ENCODE results near the gene SLC6A1. TPM values are rescaled to one million over a fixed set of nuclear protein-coding genes. Genes with fewer than 3 reads are reported as not detected.

Gene SLC6A1
- total RNA-seq, 1 experiment from 2014 or later, result not detected

- BruUV-seq (replicated peaks), result no TSS peak
- H3K9ac ChIP-seq (ENCODE audit: low read length), result no peak overlapping the region
- no peak for TF ChIP-seq ZFX (IDR thresholded peaks at IDR 0.05)
- TF ChIP-seq REST (IDR thresholded peaks at IDR 0.05; ENCODE audit: low read depth), result no peak
- TF ChIP-seq TCF7L2 (IDR thresholded peaks at IDR 0.05; ENCODE audit: borderline replicate concordance, extremely low read depth, insufficient read depth, insufficient read length), result no peak
- TF ChIP-seq FOSL1 (IDR thresholded peaks at IDR 0.05; ENCODE audit: low read depth), result no peak
- TF ChIP-seq CTCF (IDR thresholded peaks at IDR 0.05 in 2 of 3, conservative IDR thresholded peaks at IDR 0.05 in 1 of 3; ENCODE audit: borderline replicate concordance in 1 of 3, insufficient read depth in 1 of 3, low read depth in 2 of 3, low read length in 2 of 3), result no peak
- TF ChIP-seq YY1 (IDR thresholded peaks at IDR 0.05; ENCODE audit: extremely low read depth, insufficient replicate concordance, low read depth, low read length), result no peak
- TF ChIP-seq POLR2AphosphoS5 (IDR thresholded peaks at IDR 0.05; ENCODE audit: low read depth, low read length), result no peak
- no peak for TF ChIP-seq SIN3A (IDR thresholded peaks at IDR 0.05; ENCODE audit: low read depth)
- no peak for TF ChIP-seq JUND (IDR thresholded peaks at IDR 0.05)
- no peak for TF ChIP-seq SP1 (IDR thresholded peaks at IDR 0.05; ENCODE audit: low read depth)
- no peak for TF ChIP-seq ATF3 (IDR thresholded peaks at IDR 0.05)
- no peak for TF ChIP-seq EGR1 (IDR thresholded peaks at IDR 0.05; ENCODE audit: low read depth)
- TF ChIP-seq ZNF274 (IDR thresholded peaks at IDR 0.05; ENCODE audit: low read depth, low read length), result no peak
- TF ChIP-seq RAD21 (IDR thresholded peaks at IDR 0.05; ENCODE audit: low read depth), result no peak
- no peak for TF ChIP-seq ELF1 (IDR thresholded peaks at IDR 0.05; ENCODE audit: borderline replicate concordance, low read depth)
- no peak for TF ChIP-seq SRF (IDR thresholded peaks at IDR 0.05; ENCODE audit: low read depth)
- ChIA-PET RAD21 (ENCODE audit: low non-redundant PET in 1 of 2, low total read pairs in 2 of 2, uncharacterized antibody in 2 of 2, unreplicated experiment in 2 of 2) (no interaction called here), CTCF (no interaction called here), POLR2A (no interaction called here)
- no peak overlapping the region for H3K4me3 ChIP-seq (replicated peaks in 1 of 2; ENCODE audit: low read depth in 1 of 2, low read length in 2 of 2)
- intact Hi-C loops (cut with micrococcal nuclease), result no loop called here
- no peaks in the 10 kb centered on the region for H3K4me1 ChIP-seq (ENCODE audit: control insufficient read depth in 1 of 2, insufficient read depth in 2 of 2, low read length in 2 of 2)
- H3K27ac ChIP-seq (ENCODE audit: low read depth, low read length), result no peak overlapping the region
- no peak for ATAC-seq
- H4K20me1 ChIP-seq (ENCODE audit: insufficient read depth), result no peaks in the 10 kb centered on the region
- H3K36me3 ChIP-seq (ENCODE audit: control insufficient read depth in 1 of 2, insufficient read depth in 2 of 2, low read length in 2 of 2), result no peaks in the 10 kb centered on the region
- no peak overlapping the region for H2AFZ ChIP-seq (ENCODE audit: low read depth, low read length, poor library complexity, severe bottlenecking)
- no peaks in the 10 kb centered on the region for H3K9me2 ChIP-seq (ENCODE audit: insufficient read depth)
- H3K27me3 ChIP-seq (ENCODE audit: insufficient read depth, low read length), result peaks cover 15% of the 10 kb centered on the region; the same call in 1 of the 2 replicates
- DNase-seq (ENCODE audit: low read depth, low spot score), result no peak
- H3K79me2 ChIP-seq (ENCODE audit: insufficient read depth, low read length), result no peaks in the 10 kb centered on the region
- H3K4me2 ChIP-seq (ENCODE audit: low read length), result no peak overlapping the region
- no peaks in the 10 kb centered on the region for H3K9me3 ChIP-seq (ENCODE audit: control insufficient read depth in 1 of 2, insufficient read depth in 1 of 2, low read depth in 1 of 2, low read length in 2 of 2)
These were observed 22.2 kb downstream of the SLC6A1 start for GRCh38 chr3:11014752-11015151.

Data from HCT116 (cell line).